Osteocyte (in vitro differentiated cells): ENCODE measurements around the gene SLFN13. TPM values are rescaled to one million over a fixed set of nuclear protein-coding genes. Genes with fewer than 3 reads are reported as not detected.

Experiments used
- DNase-seq: peaks from one replicate; pipeline ENCODE4 v3.0.0; 2021; ENCODE audit warnings: mixed read lengths; ENCODE audit not compliant: unreplicated experiment; ENCODE audit errors: extremely low spot score
- H3K27ac Mint-ChIP-seq: one replicate; pipeline ENCODE4 v1.8.0; 2021; ENCODE audit warnings: mild to moderate bottlenecking, mixed read lengths; ENCODE audit not compliant: unreplicated experiment
- H3K27me3 Mint-ChIP-seq: one replicate; pipeline ENCODE4 v1.8.0; 2021; ENCODE audit warnings: mixed read lengths; ENCODE audit not compliant: unreplicated experiment
- H3K36me3 Mint-ChIP-seq: one replicate; pipeline ENCODE4 v1.8.0; 2021; ENCODE audit warnings: mixed read lengths; ENCODE audit not compliant: unreplicated experiment
- H3K4me1 Mint-ChIP-seq: one replicate; pipeline ENCODE4 v1.8.0; 2021; ENCODE audit warnings: mixed read lengths; ENCODE audit not compliant: unreplicated experiment
- H3K4me3 Mint-ChIP-seq: one replicate; pipeline ENCODE4 v1.8.0; 2021; ENCODE audit warnings: mild to moderate bottlenecking, moderate library complexity, mixed read lengths; ENCODE audit not compliant: unreplicated experiment
- H3K9me3 Mint-ChIP-seq: one replicate; pipeline ENCODE4 v1.8.0; 2021; ENCODE audit warnings: mixed read lengths; ENCODE audit not compliant: unreplicated experiment
- CTCF ChIP-seq: fragments of 200-600 bp; sonication (generic); IDR thresholded peaks from 2 replicates; pipeline ENCODE4 v1.5.0; 2021; ENCODE audit warnings: antibody characterized with exemption, mild to moderate bottlenecking, moderate library complexity
- total RNA-seq: library from RNA; stranded (reverse); gene quantifications from 2 replicates; pipeline ENCODE4 v1.2.1, GENCODE V29; 2021

The SLFN13 gene
- total RNA-seq, 1 donor from 2014 or later = 9.0 TPM

GRCh38 chr17:35449371-35449931 is 885 bp upstream of the SLFN13 start:
- no peak for DNase-seq
- no peaks in the 10 kb centered on the region for H3K9me3 Mint-ChIP-seq
- no peaks in the 10 kb centered on the region for H3K36me3 Mint-ChIP-seq
- no peak for TF ChIP-seq CTCF
- peaks cover 28% of the 10 kb centered on the region for H3K27me3 Mint-ChIP-seq
- H3K27ac Mint-ChIP-seq = no peak overlapping the region
- H3K4me1 Mint-ChIP-seq = peaks cover 16% of the 10 kb centered on the region
- peak overlapping the region; percentile 67 for H3K4me3 Mint-ChIP-seq

- peaks cover 25% of the 10 kb centered on the region for H3K27me3 Mint-ChIP-seq
- TF ChIP-seq CTCF = no peak
- peaks cover 16% of the 10 kb centered on the region for H3K4me1 Mint-ChIP-seq
These were observed 297 bp upstream of the SLFN13 start for GRCh38 chr17:35448899-35449227.

GRCh38 chr17:35447499-35447898 is 1.1 kb downstream of the SLFN13 start:
- Mint-ChIP-seq H3K27me3 (peaks cover 25% of the 10 kb centered on the region), H3K4me3 (peak overlapping the region; percentile 42), H3K27ac (no peak overlapping the region), H3K4me1 (peaks cover 16% of the 10 kb centered on the region), H3K36me3 (no peaks in the 10 kb centered on the region), H3K9me3 (no peaks in the 10 kb centered on the region)
- no peak for TF ChIP-seq CTCF
- DNase-seq = no peak

More at GRCh38 chr17:35448899-35449227, 297 bp upstream of the SLFN13 start:
- H3K27ac Mint-ChIP-seq = no peak overlapping the region
- H3K9me3 Mint-ChIP-seq = no peaks in the 10 kb centered on the region
- no peak for DNase-seq
- peak overlapping the region; percentile 72 for H3K4me3 Mint-ChIP-seq
- no peaks in the 10 kb centered on the region for H3K36me3 Mint-ChIP-seq

GRCh38 chr17:35438433-35438832 is 10.1 kb downstream of the SLFN13 start:
- no peaks in the 10 kb centered on the region for H3K36me3 Mint-ChIP-seq
- H3K9me3 Mint-ChIP-seq = no peaks in the 10 kb centered on the region
- H3K27ac Mint-ChIP-seq = no peak overlapping the region
- no peak overlapping the region for H3K4me3 Mint-ChIP-seq
- DNase-seq = no peak
- H3K4me1 Mint-ChIP-seq = peaks cover 12% of the 10 kb centered on the region
- no peaks in the 10 kb centered on the region for H3K27me3 Mint-ChIP-seq
- TF ChIP-seq CTCF = no peak

GRCh38 chr17:35433075-35433894 is 15.3 kb downstream of the SLFN13 start:
- peak; percentile 88 for DNase-seq
- H3K4me3 Mint-ChIP-seq = peak overlapping the region; percentile 89
- peak overlapping the region; percentile 98 for H3K27ac Mint-ChIP-seq
- H3K27me3 Mint-ChIP-seq = no peaks in the 10 kb centered on the region
- H3K36me3 Mint-ChIP-seq = peaks cover 10% of the 10 kb centered on the region
- H3K9me3 Mint-ChIP-seq = no peaks in the 10 kb centered on the region
- peak; percentile 57 for TF ChIP-seq CTCF
- H3K4me1 Mint-ChIP-seq = peaks cover 51% of the 10 kb centered on the region
